WTC11 (cell line): Measurements from ENCODE around the gene INPP4B. TPM values are rescaled to one million over a fixed set of nuclear protein-coding genes. Genes with fewer than 3 reads are reported as not detected.

Experiments
- ATAC-seq: fragments of 200-7000 bp; cut with Tn5 transposase; 2 replicates; pipeline ENCODE4 v1.10.0; 2021; ENCODE audit warnings: mild to moderate bottlenecking, moderate library complexity
- CTCF ChIA-PET: fragments of 300-600 bp; sonication (Branson Sonifier 250); formaldehyde crosslinking; loops from one replicate; lab custom pipeline; 2021; ENCODE audit warnings: antibody characterized with exemption; lab: Charles Lee
- POLR2A ChIA-PET: fragments of 350-600 bp; sonication (Branson Sonifier 250); formaldehyde crosslinking; loops from one replicate; lab custom pipeline; 2021; ENCODE audit warnings: antibody characterized with exemption; lab: Charles Lee
- DNase-seq: peaks from one replicate; pipeline ENCODE4 v3.0.0; 2021; ENCODE audit warnings: low spot score
- H3K27ac Mint-ChIP-seq: 2 replicates; pipeline ENCODE4 v1.8.0; 2021; ENCODE audit warnings: mixed read lengths
- H3K27me3 Mint-ChIP-seq: 2 replicates; pipeline ENCODE4 v1.8.0; 2021; ENCODE audit warnings: low read depth, mild to moderate bottlenecking, moderate library complexity, mixed read lengths
- H3K36me3 Mint-ChIP-seq: 2 replicates; pipeline ENCODE4 v1.8.0; 2021; ENCODE audit warnings: mixed read lengths
- H3K4me1 Mint-ChIP-seq: 2 replicates; pipeline ENCODE4 v1.8.0; 2022; ENCODE audit warnings: mixed read lengths
- H3K4me3 Mint-ChIP-seq: 2 replicates; pipeline ENCODE4 v1.8.0; 2021; ENCODE audit warnings: mild to moderate bottlenecking, moderate library complexity, mixed read lengths
- H3K9me3 Mint-ChIP-seq: 2 replicates; pipeline ENCODE4 v1.8.0; 2021; ENCODE audit warnings: mixed read lengths
- AR ChIP-seq: fragments of 250-450 bp; sonication (Bioruptor Pico); IDR thresholded peaks from 2 replicates; pipeline ENCODE4 v1.9.0; 2021; ENCODE audit warnings: mild to moderate bottlenecking
- ATF3 ChIP-seq: sonication (generic); formaldehyde crosslinking; conservative IDR thresholded peaks from 2 replicates; pipeline ENCODE4 v1.8.1; 2022; ENCODE audit warnings: mild to moderate bottlenecking, missing genetic modification reagents
- CBFB ChIP-seq: sonication (generic); formaldehyde crosslinking; IDR thresholded peaks from 2 replicates; pipeline ENCODE4 v1.8.1; 2022; ENCODE audit warnings: mild to moderate bottlenecking, low read depth, missing genetic modification reagents
- CREB1 ChIP-seq: sonication (generic); formaldehyde crosslinking; IDR thresholded peaks from 2 replicates; pipeline ENCODE4 v1.8.0; 2023; ENCODE audit warnings: mild to moderate bottlenecking, missing genetic modification reagents
- E2F1 ChIP-seq: sonication (generic); formaldehyde crosslinking; IDR thresholded peaks from 2 replicates; pipeline ENCODE4 v1.8.0; 2022; ENCODE audit warnings: mild to moderate bottlenecking, missing genetic modification reagents
- ELF4 ChIP-seq: sonication (generic); formaldehyde crosslinking; IDR thresholded peaks from 2 replicates; pipeline ENCODE4 v1.8.1; 2022; ENCODE audit warnings: low read depth, mild to moderate bottlenecking, moderate library complexity, missing genetic modification reagents
- EMX1 ChIP-seq: fragments of 250-450 bp; sonication (Bioruptor Pico); IDR thresholded peaks from 2 replicates; pipeline ENCODE4 v1.8.0; 2021; ENCODE audit warnings: mild to moderate bottlenecking
- FOXJ3 ChIP-seq: sonication (generic); formaldehyde crosslinking; IDR thresholded peaks from 2 replicates; pipeline ENCODE4 v1.9.0; 2021; ENCODE audit warnings: missing genetic modification reagents, mild to moderate bottlenecking, borderline replicate concordance
- MAX ChIP-seq: sonication (generic); formaldehyde crosslinking; IDR thresholded peaks from 2 replicates; pipeline ENCODE4 v1.8.0; 2022; ENCODE audit warnings: mild to moderate bottlenecking, missing genetic modification reagents
- MLX ChIP-seq: sonication (generic); formaldehyde crosslinking; IDR thresholded peaks from 2 replicates; pipeline ENCODE4 v1.8.1; 2023; ENCODE audit warnings: mild to moderate bottlenecking, missing genetic modification reagents, moderate library complexity
- NR1H2 ChIP-seq: sonication (generic); formaldehyde crosslinking; IDR thresholded peaks from 2 replicates; pipeline ENCODE4 v1.9.0; 2021; ENCODE audit warnings: mild to moderate bottlenecking, moderate library complexity, missing genetic modification reagents
- NR2C2 ChIP-seq: sonication (generic); formaldehyde crosslinking; IDR thresholded peaks from 2 replicates; pipeline ENCODE4 v1.8.0; 2022; ENCODE audit warnings: mild to moderate bottlenecking, missing genetic modification reagents
- NR3C1 ChIP-seq: sonication (generic); formaldehyde crosslinking; conservative IDR thresholded peaks from 2 replicates; pipeline ENCODE4 v1.8.1; 2023; ENCODE audit warnings: low read depth, mild to moderate bottlenecking, missing genetic modification reagents
- TEAD4 ChIP-seq: sonication (generic); formaldehyde crosslinking; IDR thresholded peaks from 2 replicates; pipeline ENCODE4 v1.8.0; 2022; ENCODE audit warnings: mild to moderate bottlenecking, missing genetic modification reagents
- ZNF138 ChIP-seq: sonication (generic); formaldehyde crosslinking; conservative IDR thresholded peaks from 2 replicates; pipeline ENCODE4 v1.8.1; 2022; ENCODE audit warnings: mild to moderate bottlenecking, moderate library complexity, missing genetic modification reagents
- ZNF232 ChIP-seq: sonication (generic); formaldehyde crosslinking; IDR thresholded peaks from 2 replicates; pipeline ENCODE4 v1.8.0; 2022; ENCODE audit warnings: mild to moderate bottlenecking, missing genetic modification reagents
- ZNF263 ChIP-seq: sonication (generic); formaldehyde crosslinking; IDR thresholded peaks from 2 replicates; pipeline ENCODE4 v1.8.1; 2022; ENCODE audit warnings: low read depth, mild to moderate bottlenecking, moderate library complexity, missing genetic modification reagents
- ZNF512 ChIP-seq: sonication (generic); formaldehyde crosslinking; IDR thresholded peaks from 2 replicates; pipeline ENCODE4 v1.8.1; 2022; ENCODE audit warnings: missing genetic modification reagents, borderline replicate concordance
- total RNA-seq: library from RNA; stranded (reverse); gene quantifications from 3 replicates; pipeline ENCODE4 v1.2.3, GENCODE V29; 2021

The INPP4B gene
- total RNA-seq, 1 experiment from 2014 or later = 0.92 TPM

GRCh38 chr4:142341268-142341667 is 504.8 kb downstream of the INPP4B start (continued):
- TF ChIP-seq MLX (CRISPR knock-in tag) = no peak
- no peak for TF ChIP-seq ZNF263 (CRISPR knock-in tag)
- no peak for TF ChIP-seq MAX (CRISPR knock-in tag)
- TF ChIP-seq ZNF138 = no peak
- no peak for TF ChIP-seq FOXJ3 (CRISPR knock-in tag)

GRCh38 chr4:142339053-142339452 is 507.0 kb downstream of the INPP4B start:
- Mint-ChIP-seq H3K9me3 (peaks cover 24% of the 10 kb centered on the region), H3K27me3 (no peaks in the 10 kb centered on the region), H3K27ac (no peak overlapping the region)
- CTCF ChIA-PET = no interaction called here
- DNase-seq = no peak
- no peak for ATAC-seq
- POLR2A ChIA-PET = no interaction called here
- TF ChIP-seq ATF3 (CRISPR knock-in tag) = no peak
- TF ChIP-seq E2F1 = no peak
- TF ChIP-seq, all 79 proteins: peak for 0
- Mint-ChIP-seq H3K4me3 (no peak overlapping the region), H3K4me1 (peaks cover 6% of the 10 kb centered on the region), H3K36me3 (no peaks in the 10 kb centered on the region)

GRCh38 chr4:142336251-142336934 is 509.7 kb downstream of the INPP4B start:
- Mint-ChIP-seq H3K4me3 (no peak overlapping the region), H3K27ac (no peak overlapping the region), H3K36me3 (no peaks in the 10 kb centered on the region), H3K4me1 (peaks cover 6% of the 10 kb centered on the region), H3K9me3 (peaks cover 18% of the 10 kb centered on the region), H3K27me3 (no peaks in the 10 kb centered on the region)
- ChIA-PET CTCF (no interaction called here), POLR2A (interaction anchor here (0.5 kb wide), 1 partner anchor 166 kb away, joined by 3 read pairs; no protein-coding TSS in a partner anchor)
- peak; percentile 43 for ATAC-seq
- DNase-seq = no peak
- no peak for TF ChIP-seq NR3C1 (CRISPR knock-in tag)
- TF ChIP-seq FOXJ3 (CRISPR knock-in tag) = no peak
- no peak for TF ChIP-seq ZNF512 (CRISPR knock-in tag)
- no peak for TF ChIP-seq ELF4 (CRISPR knock-in tag)
- TF ChIP-seq AR (CRISPR knock-in tag) = no peak
- TF ChIP-seq NR1H2 (CRISPR knock-in tag) = no peak
- TF ChIP-seq CBFB (CRISPR knock-in tag) = no peak
- TF ChIP-seq CREB1 = no peak
- TF ChIP-seq ZNF263 (CRISPR knock-in tag) = no peak
- no peak for TF ChIP-seq NR2C2 (CRISPR knock-in tag)
- no peak for TF ChIP-seq ZNF232
- no peak for TF ChIP-seq TEAD4 (CRISPR knock-in tag)
- no peak for TF ChIP-seq EMX1
